ENCODE measurements around the gene SIGLEC9. TPM values are rescaled to one million over a fixed set of nuclear protein-coding genes. Genes with fewer than 3 reads are reported as not detected.

The SIGLEC9 gene
- total and polyA plus RNA-seq, 10 of the 15 experiments (the other 5 are each of a cell fraction or from before 2014, with no cell fraction given), result 0.10 TPM; not detected in 9

DNA sequence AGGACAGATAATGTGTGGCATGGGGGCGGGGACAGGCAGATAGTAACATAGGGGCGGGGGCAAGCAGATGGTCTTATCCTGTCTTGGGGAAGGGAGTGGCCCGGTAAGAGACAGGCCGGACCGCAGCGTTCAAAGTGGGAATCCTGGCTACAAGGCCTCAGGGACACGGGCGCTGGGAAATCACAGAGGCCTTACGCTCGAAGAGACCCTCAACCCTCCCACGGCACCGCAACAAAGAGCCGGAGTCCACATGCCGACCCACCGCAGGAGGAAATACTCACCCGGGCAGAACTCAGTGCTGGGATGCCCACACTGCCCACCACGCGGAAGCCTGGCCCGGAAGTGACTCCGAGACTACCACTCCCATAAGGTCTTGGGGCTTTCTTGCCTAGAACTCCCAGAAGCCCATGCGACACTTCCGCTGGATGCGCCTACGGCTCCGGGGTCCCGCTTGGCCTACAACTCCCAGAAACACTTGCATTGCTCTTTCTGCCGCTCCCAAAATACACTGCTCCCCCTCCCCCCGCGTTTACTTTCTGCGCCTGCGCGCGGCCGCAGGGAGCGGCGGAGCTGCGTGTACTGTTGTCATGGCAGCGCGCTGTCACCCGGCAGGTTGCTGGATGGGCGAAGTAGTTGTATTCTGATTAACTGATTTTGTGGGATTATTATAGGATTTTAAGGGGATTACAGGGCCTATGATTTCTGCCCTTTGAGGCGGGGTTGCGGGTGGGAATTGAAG lies 16.5 kb upstream of the SIGLEC9 start, which contains the start of gene CTU1:
CTU1 (minus strand) TSS at position 344 of the 739 bp plus-strand sequence. CDS start 3,840 bp downstream, outside the sequence.
- Histone ChIP-seq H2AFZ (ENCODE audit: control insufficient read depth, low read depth, low read length) (peak within 1 kb of the TSS; percentile 92), H3K79me2 (ENCODE audit: control insufficient read depth, insufficient read depth, low read length) (peaks cover 15% of the 10 kb centered on the region), H3K9me3 (replicated peaks; ENCODE audit: control insufficient read depth, insufficient read depth, low read length) (no peaks in the 10 kb centered on the region), H3K4me3 (peak within 1 kb of the TSS; percentile 93), H3K9ac (ENCODE audit: control insufficient read depth, insufficient read depth, low read length) (peak within 1 kb of the TSS; percentile 92), H3K4me1 (ENCODE audit: control insufficient read depth, insufficient read depth, low read length) (no peaks in the 10 kb centered on the region), H3K36me3 (ENCODE audit: control insufficient read depth in 2 of 2, insufficient read depth in 2 of 2, low read length in 1 of 2) (peaks cover 2% of the 10 kb centered on the region in 2 experiments; a peak in 3 of 4 replicates), H3K27me3 (replicated peaks in 1 of 2; ENCODE audit: control insufficient read depth in 2 of 2, insufficient read depth in 2 of 2, low read length in 1 of 2) (no peaks in the 10 kb centered on the region), H3K27ac (ENCODE audit: control insufficient read depth, insufficient read depth) (peak within 1 kb of the TSS; percentile 66), H4K20me1 (ENCODE audit: control insufficient read depth, insufficient read depth) (no peaks in the 10 kb centered on the region), H3K4me2 (ENCODE audit: control insufficient read depth, insufficient read depth) (peak within 1 kb of the TSS; percentile 93)
- intact Hi-C loops (cut with micrococcal nuclease; ENCODE audit: unreplicated experiment) (no loop called here), in situ Hi-C loops (cut with MboI) (loop anchor here (10.0 kb wide), 1 partner anchor 1083 kb away; the partner anchor contains the start of genes VRK3 and ZNF473)
- ChIA-PET CTCF (interaction anchor here (0.6 to 1.9 kb wide), 6 partner anchors 12 to 796 kb away, joined by 3 to 12 read pairs (median 3); partner anchors contain the start of gene ZNF649), SMC1A (ENCODE audit: uncharacterized antibody, unreplicated experiment) (no interaction called here), POLR2A (interaction anchor here (0.6 kb wide), 1 partner anchor 1537 kb away, joined by 3 read pairs; no protein-coding TSS in a partner anchor), RAD21 (ENCODE audit: unreplicated experiment) (interaction anchor here (1.3 kb wide), 1 partner anchor 151 kb away, joined by 5 read pairs; no protein-coding TSS in a partner anchor)
- under 1% methylated on average over 39 of the region's 43 CpGs for WGBS (ENCODE audit: insufficient coverage, insufficient replicate concordance, low lambda C conversion rate, missing lambda C conversion rate)
- ATAC-seq (peak; percentile 99), DNase-seq (ENCODE audit: low read depth, low spot score) (peak; percentile 97), FAIRE-seq (peak; percentile 93)
- BruUV-seq (replicated peaks), result no TSS peak
- TF ChIP-seq BMI1 (IDR thresholded peaks at IDR 0.05; ENCODE audit: borderline replicate concordance) (peak; percentile 99), JUNB (IDR thresholded peaks at IDR 0.05) (no peak; the same call in 1 of the 2 replicates), MAX (IDR thresholded peaks at IDR 0.05; ENCODE audit: low read depth, low read length) (peak; percentile 68; the same call in 1 of the 2 replicates), IKZF2 (IDR thresholded peaks at IDR 0.05) (no peak), MYC (IDR thresholded peaks at IDR 0.05; ENCODE audit: insufficient read depth, insufficient read length, insufficient replicate concordance, low read length, severe bottlenecking) (peak; percentile 88), NFXL1 (IDR thresholded peaks at IDR 0.05; ENCODE audit: borderline replicate concordance) (no peak), RCOR1 (conservative IDR thresholded peaks at IDR 0.05; ENCODE audit: low read depth, low read length) (no peak), MYB (IDR thresholded peaks at IDR 0.05; ENCODE audit: borderline replicate concordance, low read depth, low read length) (no peak), IKZF1 (conservative IDR thresholded peaks at IDR 0.05) (peak; percentile 99), NKRF (conservative IDR thresholded peaks at IDR 0.05) (peak; percentile 66), GATAD2B (conservative IDR thresholded peaks at IDR 0.05; ENCODE audit: low read depth) (no peak; the same call in 1 of the 2 replicates), YBX1 (IDR thresholded peaks at IDR 0.05) (no peak)
- TF ChIP-seq, protein P1, sequence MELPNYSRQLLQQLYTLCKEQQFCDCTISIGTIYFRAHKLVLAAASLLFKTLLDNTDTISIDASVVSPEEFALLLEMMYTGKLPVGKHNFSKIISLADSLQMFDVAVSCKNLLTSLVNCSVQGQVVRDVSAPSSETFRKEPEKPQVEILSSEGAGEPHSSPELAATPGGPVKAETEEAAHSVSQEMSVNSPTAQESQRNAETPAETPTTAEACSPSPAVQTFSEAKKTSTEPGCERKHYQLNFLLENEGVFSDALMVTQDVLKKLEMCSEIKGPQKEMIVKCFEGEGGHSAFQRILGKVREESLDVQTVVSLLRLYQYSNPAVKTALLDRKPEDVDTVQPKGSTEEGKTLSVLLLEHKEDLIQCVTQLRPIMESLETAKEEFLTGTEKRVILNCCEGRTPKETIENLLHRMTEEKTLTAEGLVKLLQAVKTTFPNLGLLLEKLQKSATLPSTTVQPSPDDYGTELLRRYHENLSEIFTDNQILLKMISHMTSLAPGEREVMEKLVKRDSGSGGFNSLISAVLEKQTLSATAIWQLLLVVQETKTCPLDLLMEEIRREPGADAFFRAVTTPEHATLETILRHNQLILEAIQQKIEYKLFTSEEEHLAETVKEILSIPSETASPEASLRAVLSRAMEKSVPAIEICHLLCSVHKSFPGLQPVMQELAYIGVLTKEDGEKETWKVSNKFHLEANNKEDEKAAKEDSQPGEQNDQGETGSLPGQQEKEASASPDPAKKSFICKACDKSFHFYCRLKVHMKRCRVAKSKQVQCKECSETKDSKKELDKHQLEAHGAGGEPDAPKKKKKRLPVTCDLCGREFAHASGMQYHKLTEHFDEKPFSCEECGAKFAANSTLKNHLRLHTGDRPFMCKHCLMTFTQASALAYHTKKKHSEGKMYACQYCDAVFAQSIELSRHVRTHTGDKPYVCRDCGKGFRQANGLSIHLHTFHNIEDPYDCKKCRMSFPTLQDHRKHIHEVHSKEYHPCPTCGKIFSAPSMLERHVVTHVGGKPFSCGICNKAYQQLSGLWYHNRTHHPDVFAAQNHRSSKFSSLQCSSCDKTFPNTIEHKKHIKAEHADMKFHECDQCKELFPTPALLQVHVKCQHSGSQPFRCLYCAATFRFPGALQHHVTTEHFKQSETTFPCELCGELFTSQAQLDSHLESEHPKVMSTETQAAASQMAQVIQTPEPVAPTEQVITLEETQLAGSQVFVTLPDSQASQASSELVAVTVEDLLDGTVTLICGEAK (IDR thresholded peaks at IDR 0.05; ENCODE audit: borderline replicate concordance), result peak; percentile 95
- TF ChIP-seq, protein P2, sequence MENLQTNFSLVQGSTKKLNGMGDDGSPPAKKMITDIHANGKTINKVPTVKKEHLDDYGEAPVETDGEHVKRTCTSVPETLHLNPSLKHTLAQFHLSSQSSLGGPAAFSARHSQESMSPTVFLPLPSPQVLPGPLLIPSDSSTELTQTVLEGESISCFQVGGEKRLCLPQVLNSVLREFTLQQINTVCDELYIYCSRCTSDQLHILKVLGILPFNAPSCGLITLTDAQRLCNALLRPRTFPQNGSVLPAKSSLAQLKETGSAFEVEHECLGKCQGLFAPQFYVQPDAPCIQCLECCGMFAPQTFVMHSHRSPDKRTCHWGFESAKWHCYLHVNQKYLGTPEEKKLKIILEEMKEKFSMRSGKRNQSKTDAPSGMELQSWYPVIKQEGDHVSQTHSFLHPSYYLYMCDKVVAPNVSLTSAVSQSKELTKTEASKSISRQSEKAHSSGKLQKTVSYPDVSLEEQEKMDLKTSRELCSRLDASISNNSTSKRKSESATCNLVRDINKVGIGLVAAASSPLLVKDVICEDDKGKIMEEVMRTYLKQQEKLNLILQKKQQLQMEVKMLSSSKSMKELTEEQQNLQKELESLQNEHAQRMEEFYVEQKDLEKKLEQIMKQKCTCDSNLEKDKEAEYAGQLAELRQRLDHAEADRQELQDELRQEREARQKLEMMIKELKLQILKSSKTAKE (IDR thresholded peaks at IDR 0.05; ENCODE audit: low read depth, poor library complexity, severe bottlenecking), result no peak
